Left lung (tissue), 10 donors: ENCODE data around the gene XAF1. TPM values are rescaled to one million over a fixed set of nuclear protein-coding genes. Genes with fewer than 3 reads are reported as not detected.
"Not testable (repeated sequence)": the region's sequence is repeated elsewhere in the genome, so short reads cannot be mapped to it uniquely, and the experiment has no call there.

ENCODE experiments used
- ATAC-seq: fragments of 200-7000 bp; cut with Tn5 transposase; one replicate; pipeline ENCODE4 v1.9.1; 2020; ENCODE audit warnings: moderate library complexity
- DNase-seq, 4 donors: peaks; one replicate each; pipeline ENCODE4 v3.0.0-alpha.2; 2013 to 2020
- H3K27ac ChIP-seq, 2 donors: fragments of 200-600 bp; sonication (generic) in 1 of 2; one replicate each; pipeline versions ENCODE4 v1.5.0 to v1.8.0; 2020 to 2021
- H3K27me3 ChIP-seq, 2 donors: fragments of 200-600 bp; sonication (generic) in 1 of 2; one replicate each; pipeline versions ENCODE4 v1.5.0 to v1.8.0; 2020 to 2021
- H3K36me3 ChIP-seq, 2 donors: fragments of 200-600 bp; sonication (generic) in 1 of 2; one replicate each; pipeline versions ENCODE4 v1.5.0 to v1.8.0; 2020 to 2021
- H3K4me1 ChIP-seq, 2 donors: fragments of 200-600 bp; one replicate each; pipeline ENCODE4 v1.8.0; 2021
- H3K4me3 ChIP-seq, 2 donors: fragments of 200-600 bp; sonication (generic) in 1 of 2; one replicate each; pipeline versions ENCODE4 v1.5.0 to v1.8.0; 2020 to 2021; ENCODE audit warnings: mild to moderate bottlenecking in 1 of 2
- H3K9me3 ChIP-seq, 2 donors: fragments of 200-600 bp; sonication (generic) in 1 of 2; one replicate each; pipeline versions ENCODE4 v1.5.0 to v1.8.0; 2020 to 2021
- intact Hi-C, 2 donors: fragments of 100-400 bp; cut with DNase I; formaldehyde crosslinking; loops; one replicate each; pipeline versions ENCODE4 v1.11.2 to v1.14.2; 2022
- polyA plus RNA-seq, 6 donors: library from polyadenylated mRNA; unstranded; fragments of 120-200 nt; gene quantifications; one replicate each; pipeline ENCODE4 v1.2.1, GENCODE V29; 2013; ENCODE audit not compliant: insufficient read length in 6 of 6
- total RNA-seq, 2 donors: library from RNA; stranded (reverse); fragmentation: NEBNext Ultra II Directional; extraction: Animal tissue kit (Norgen Biotek cat#: 25700); gene quantifications; one replicate each; pipeline ENCODE4 v1.2.1, GENCODE V29; 2021
- TF ChIP-seq, protein P1 (sequence below), 2 donors: fragments of 200-600 bp; sonication (generic) in 1 of 2; IDR thresholded peaks; one replicate each; pipeline versions ENCODE4 v1.5.0 to v1.8.0; 2021; ENCODE audit warnings: antibody characterized with exemption in 2 of 2
- donor health status: DM: no; HTN: yes; CAD: no.
- donor health status: DM: no; HTN: no; CAD: no.

The XAF1 gene
- total and polyA plus RNA-seq, 8 donors = 19.8 to 63.0 (median 30.3) TPM

DNA sequence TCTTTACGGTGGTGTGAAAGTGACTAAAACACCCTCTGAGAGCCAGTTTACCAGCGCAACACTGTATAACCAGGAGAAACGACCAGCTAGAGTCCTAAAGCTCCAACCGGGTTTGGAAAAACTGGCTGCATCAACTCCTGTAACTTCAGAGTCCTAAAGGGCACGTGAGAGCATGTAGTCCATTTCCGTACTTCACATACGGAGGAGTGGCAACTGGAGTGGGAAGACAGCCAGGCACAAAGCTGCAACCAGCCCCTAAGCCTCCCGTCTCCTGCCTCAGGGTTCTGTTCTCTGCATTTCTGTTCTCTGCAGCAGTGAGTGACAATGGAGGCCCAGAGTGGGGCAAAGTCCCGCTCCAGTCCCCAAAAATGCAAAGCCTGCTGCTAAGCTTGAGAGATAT is 56.4 kb downstream of the XAF1 start:
- intact Hi-C loops = no loop called here
- ATAC-seq = no peak
- Histone ChIP-seq H3K4me3 (no peak overlapping the region), H3K4me1 (no peaks in the 10 kb centered on the region), H3K36me3 (no peaks in the 10 kb centered on the region), H3K27me3 (peaks cover 0 to 15% of the 10 kb centered on the region in 2 donors), H3K27ac (no peak overlapping the region), H3K9me3 (no peaks in the 10 kb centered on the region)
- DNase-seq = no peak
- TF ChIP-seq, protein P1, sequence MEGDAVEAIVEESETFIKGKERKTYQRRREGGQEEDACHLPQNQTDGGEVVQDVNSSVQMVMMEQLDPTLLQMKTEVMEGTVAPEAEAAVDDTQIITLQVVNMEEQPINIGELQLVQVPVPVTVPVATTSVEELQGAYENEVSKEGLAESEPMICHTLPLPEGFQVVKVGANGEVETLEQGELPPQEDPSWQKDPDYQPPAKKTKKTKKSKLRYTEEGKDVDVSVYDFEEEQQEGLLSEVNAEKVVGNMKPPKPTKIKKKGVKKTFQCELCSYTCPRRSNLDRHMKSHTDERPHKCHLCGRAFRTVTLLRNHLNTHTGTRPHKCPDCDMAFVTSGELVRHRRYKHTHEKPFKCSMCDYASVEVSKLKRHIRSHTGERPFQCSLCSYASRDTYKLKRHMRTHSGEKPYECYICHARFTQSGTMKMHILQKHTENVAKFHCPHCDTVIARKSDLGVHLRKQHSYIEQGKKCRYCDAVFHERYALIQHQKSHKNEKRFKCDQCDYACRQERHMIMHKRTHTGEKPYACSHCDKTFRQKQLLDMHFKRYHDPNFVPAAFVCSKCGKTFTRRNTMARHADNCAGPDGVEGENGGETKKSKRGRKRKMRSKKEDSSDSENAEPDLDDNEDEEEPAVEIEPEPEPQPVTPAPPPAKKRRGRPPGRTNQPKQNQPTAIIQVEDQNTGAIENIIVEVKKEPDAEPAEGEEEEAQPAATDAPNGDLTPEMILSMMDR (IDR thresholded peaks at IDR 0.05) = no peak

DNA sequence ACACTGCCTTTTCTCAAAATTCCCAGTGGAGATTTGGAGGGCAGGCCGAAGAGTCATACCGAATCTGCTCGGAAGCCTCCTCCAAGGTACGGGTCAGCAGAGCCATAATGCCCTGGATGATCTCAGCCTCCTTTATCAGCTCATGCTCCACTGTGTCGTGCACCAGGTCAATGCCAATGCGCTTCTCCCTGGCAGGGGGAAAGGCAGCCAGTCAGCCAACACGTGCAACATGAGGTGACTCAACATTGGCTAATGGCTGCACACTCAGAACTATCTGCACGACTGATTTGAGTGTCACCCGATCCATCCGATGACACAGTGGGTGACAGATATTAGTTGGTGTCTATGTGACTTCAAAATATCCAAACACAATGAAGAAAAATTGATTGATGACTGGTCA is 59.9 kb downstream of the XAF1 start:
- H3K4me3 ChIP-seq = no peak overlapping the region
- H3K27me3 ChIP-seq = peaks cover 0 to 11% of the 10 kb centered on the region in 2 donors
- intact Hi-C loops = no loop called here
- H3K27ac ChIP-seq = no peak overlapping the region
- H3K4me1 ChIP-seq = no peaks in the 10 kb centered on the region
- no peak for ATAC-seq
- H3K9me3 ChIP-seq = no peaks in the 10 kb centered on the region
- no peak for DNase-seq
- H3K36me3 ChIP-seq = no peaks in the 10 kb centered on the region
- TF ChIP-seq, protein P1 (IDR thresholded peaks at IDR 0.05) = no peak

DNA sequence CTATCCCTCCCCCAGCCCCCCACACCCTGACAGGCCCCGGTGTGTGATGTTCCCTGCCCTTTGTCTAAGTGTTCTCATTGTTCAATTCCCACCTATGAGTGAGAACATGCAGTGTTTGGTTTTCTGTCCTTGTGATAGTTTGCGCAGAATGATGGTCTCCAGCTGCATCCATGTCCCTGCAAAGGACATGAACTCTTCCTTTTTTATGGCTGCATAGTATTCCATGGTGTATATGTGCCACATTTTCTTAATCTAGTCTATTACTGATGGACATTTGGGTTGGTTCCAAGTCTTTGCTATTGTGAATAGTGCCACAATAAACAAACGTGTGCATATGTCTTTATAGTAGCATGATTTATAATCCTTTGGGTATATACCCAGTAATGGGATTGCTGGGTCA is 60.5 kb downstream of the XAF1 start:
- ATAC-seq, H3K4me1 ChIP-seq, H3K27ac ChIP-seq, DNase-seq, H3K36me3 ChIP-seq, H3K4me3 ChIP-seq, H3K9me3 ChIP-seq, intact Hi-C loops: not testable (repeated sequence)
- peaks cover 0 to 10% of the 10 kb centered on the region in 2 donors for H3K27me3 ChIP-seq

DNA sequence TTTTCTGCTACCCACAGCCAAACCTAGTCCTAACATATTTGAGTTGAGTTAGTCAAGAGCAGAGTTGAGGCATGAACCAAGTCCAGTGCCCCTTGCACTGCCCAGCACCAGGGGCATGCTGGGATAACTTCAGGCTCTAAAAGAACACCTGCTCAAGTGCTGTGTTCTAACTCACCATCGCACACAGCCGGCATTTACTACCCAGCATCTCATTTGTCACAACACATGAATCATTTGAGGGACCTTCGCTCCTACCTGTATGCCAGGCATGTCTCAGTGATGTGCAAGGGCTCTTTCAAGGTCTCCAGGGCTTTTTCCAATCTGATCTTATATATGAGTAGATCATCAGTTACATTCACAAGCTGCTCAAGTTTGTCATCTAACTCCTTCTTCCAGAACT is 63.1 kb downstream of the XAF1 start:
- ATAC-seq (no peak), DNase-seq (no peak)
- Histone ChIP-seq H3K4me3 (no peak overlapping the region), H3K27me3 (no peaks in the 10 kb centered on the region), H3K27ac (no peak overlapping the region), H3K36me3 (no peaks in the 10 kb centered on the region), H3K9me3 (no peaks in the 10 kb centered on the region), H3K4me1 (no peaks in the 10 kb centered on the region)
- intact Hi-C loops = no loop called here
- TF ChIP-seq, protein P1 (IDR thresholded peaks at IDR 0.05) = no peak

DNA sequence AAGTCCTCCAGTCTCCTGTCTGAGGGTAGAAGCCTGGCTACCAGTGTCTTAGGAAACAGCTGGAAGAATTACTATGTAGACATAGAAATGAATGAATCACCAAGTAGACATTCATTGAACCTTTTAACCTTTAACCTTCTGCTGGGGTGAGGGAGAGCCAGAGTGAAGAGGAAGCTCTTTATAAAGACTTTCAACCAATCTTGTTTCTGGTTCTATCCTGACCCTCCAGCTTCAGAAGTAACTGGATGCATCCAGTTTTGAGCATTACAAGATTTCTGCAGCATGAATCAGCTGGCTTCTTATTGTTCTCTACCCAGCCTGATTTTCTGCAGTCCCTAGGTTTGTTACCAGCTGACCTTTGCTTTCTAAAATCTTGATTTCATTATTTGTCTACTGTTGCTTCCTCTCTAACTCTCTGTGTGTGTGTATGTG is 67.2 kb downstream of the XAF1 start:
- H3K9me3 ChIP-seq = no peaks in the 10 kb centered on the region
- H3K27ac ChIP-seq = no peak overlapping the region
- peak; percentile 26 for ATAC-seq
- H3K4me1 ChIP-seq = no peaks in the 10 kb centered on the region
- TF ChIP-seq, protein P1 (IDR thresholded peaks at IDR 0.05) = no peak
- no peak for DNase-seq
- no peaks in the 10 kb centered on the region for H3K36me3 ChIP-seq
- H3K4me3 ChIP-seq = no peak overlapping the region
- intact Hi-C loops = no loop called here
- H3K27me3 ChIP-seq = peaks cover 0 to 8% of the 10 kb centered on the region in 2 donors

Other genes with a start within 250 kb of the XAF1 start
- 10 to 100 TPM; 12.3 to 13.8 TPM for gene PITPNM3, start 199.5 kb upstream of the XAF1 start, total RNA-seq
- 1 to 10 TPM; 3.6 to 6.3 (median 5.5) TPM for gene PITPNM3, start 199.5 kb upstream of the XAF1 start, polyA plus RNA-seq
- 10 to 100 TPM; 15.8 to 18.6 TPM for gene KIAA0753, start 115.3 kb upstream of the XAF1 start, total RNA-seq
- gene KIAA0753, start 115.3 kb upstream of the XAF1 start, polyA plus RNA-seq = 10 to 100 TPM; 32.2 to 46.7 (median 39.9) TPM
- 100 to 1,000 TPM in 1 of 2 donors, 10 to 100 TPM in 1; 93.1 to 102 TPM for gene TXNDC17, start 115.0 kb upstream of the XAF1 start, total RNA-seq
- gene TXNDC17, start 115.0 kb upstream of the XAF1 start, polyA plus RNA-seq = 100 to 1,000 TPM in 1 of 6 donors, 10 to 100 TPM in 5; 78.9 to 101 (median 89.1) TPM
- 10 to 100 TPM; 19.1 to 26.8 TPM for gene MED31, start 104.4 kb upstream of the XAF1 start, total RNA-seq
- 10 to 100 TPM; 22.0 to 29.8 (median 24.1) TPM for gene MED31, start 104.4 kb upstream of the XAF1 start, polyA plus RNA-seq
- 1 to 10 TPM; 1.3 to 2.2 TPM for gene C17orf100, start 104.3 kb upstream of the XAF1 start, total RNA-seq
- 1 to 10 TPM; 4.9 to 7.6 (median 6.5) TPM for gene C17orf100, start 104.3 kb upstream of the XAF1 start, polyA plus RNA-seq
- under 1 TPM in 1 of 2 donors, not detected in 1; 0.17 TPM for gene SLC13A5, start 42.7 kb upstream of the XAF1 start, total RNA-seq
- under 1 TPM; 0.24 to 0.77 (median 0.48) TPM for gene SLC13A5, start 42.7 kb upstream of the XAF1 start, polyA plus RNA-seq
- under 1 TPM in 1 of 2 donors, not detected in 1; 0.17 TPM for gene FBXO39, start 20.2 kb downstream of the XAF1 start, total RNA-seq
- under 1 TPM; 0.31 to 0.70 (median 0.49) TPM for gene FBXO39, start 20.2 kb downstream of the XAF1 start, polyA plus RNA-seq
- gene TEKT1, start 75.7 kb downstream of the XAF1 start, total RNA-seq = 1 to 10 TPM in 1 of 2 donors, not detected in 1; 4.9 TPM
- 10 to 100 TPM in 1 of 6 donors, 1 to 10 TPM in 5; 1.4 to 13.6 (median 7.8) TPM for gene TEKT1, start 75.7 kb downstream of the XAF1 start, polyA plus RNA-seq
- under 1 TPM; 0.29 to 0.67 TPM for gene ALOX12, start 240.0 kb downstream of the XAF1 start, total RNA-seq
- gene ALOX12, start 240.0 kb downstream of the XAF1 start, polyA plus RNA-seq = 1 to 10 TPM; 2.8 to 4.4 (median 3.3) TPM